T-helper 1 cell (primary cell): ENCODE data around the gene MARF1.
"Not testable (repeated sequence)": the region's sequence is repeated elsewhere in the genome, so short reads cannot be mapped to it uniquely, and the experiment has no call there.

Experiments
- DNase-seq, 5 donors: peaks; one replicate each; pipeline ENCODE4 v3.0.0-alpha.2; 2012 to 2020

Gene MARF1

DNA sequence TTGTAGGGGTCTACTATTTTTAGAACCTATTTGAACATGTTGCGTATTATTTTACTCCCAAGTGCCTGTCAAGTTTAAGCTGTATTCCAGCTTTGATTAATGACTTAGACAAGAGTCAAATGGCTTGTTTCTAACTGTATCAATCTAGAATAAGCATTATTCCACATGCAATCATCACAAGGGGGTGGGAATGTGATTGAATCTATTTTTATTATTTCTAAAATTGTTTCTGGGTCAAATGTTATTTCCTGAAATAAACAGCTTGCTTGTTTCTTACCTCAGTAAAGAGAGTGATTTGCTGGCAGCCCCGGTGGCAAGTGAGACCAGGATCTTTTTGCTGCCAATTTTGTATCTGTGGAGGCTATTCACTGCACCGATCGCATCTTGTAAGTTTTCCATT lies 21.5 kb downstream of the MARF1 start:
- DNase-seq = no peak

DNA sequence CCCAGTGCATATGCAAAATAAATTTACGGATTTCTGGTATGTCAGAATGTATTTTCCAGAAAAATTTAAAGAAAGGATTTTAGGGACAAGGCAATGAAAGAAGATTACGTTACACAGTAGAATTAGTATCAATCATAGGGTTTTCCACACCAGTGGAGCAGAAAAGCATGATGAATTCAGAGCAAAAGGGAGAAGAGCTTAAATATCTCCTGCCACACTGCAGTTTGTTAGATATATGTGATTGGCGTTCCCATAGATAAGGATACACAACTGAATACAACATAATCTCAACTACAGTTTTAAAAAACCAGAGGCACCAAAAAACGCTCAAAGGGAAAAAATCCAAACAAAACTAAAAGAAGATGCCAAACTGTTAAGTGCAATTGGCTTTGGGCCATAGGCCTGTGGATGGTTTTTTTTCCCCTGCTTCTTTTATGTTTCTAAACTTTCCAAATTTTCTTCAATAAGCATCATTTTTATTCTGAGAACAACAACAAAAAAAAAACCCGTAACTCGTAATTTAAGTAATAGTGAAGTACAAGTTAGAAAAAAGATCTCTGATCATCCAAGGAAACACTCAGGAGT lies 22.3 kb downstream of the MARF1 start:
- DNase-seq = no peak

DNA sequence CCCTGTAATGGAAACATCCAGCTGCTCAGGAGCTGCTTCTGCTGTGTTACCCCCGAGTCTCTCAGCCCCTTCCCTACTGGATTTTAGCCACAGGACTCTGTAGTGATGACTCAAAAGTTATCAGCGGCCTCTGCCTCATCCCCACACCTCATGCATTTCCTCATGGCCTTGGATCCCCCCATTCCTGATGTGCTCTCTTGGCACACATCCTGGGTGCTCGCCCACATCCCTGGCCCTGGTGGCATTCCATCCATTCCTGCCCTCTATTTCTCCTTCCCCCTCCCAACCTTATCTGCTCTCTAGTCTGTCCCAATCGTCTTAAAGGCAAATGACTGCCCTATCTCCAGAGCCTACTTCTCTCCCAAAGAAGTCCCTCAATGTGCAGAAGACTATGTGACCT lies 24.6 kb downstream of the MARF1 start:
- DNase-seq = no peak

DNA sequence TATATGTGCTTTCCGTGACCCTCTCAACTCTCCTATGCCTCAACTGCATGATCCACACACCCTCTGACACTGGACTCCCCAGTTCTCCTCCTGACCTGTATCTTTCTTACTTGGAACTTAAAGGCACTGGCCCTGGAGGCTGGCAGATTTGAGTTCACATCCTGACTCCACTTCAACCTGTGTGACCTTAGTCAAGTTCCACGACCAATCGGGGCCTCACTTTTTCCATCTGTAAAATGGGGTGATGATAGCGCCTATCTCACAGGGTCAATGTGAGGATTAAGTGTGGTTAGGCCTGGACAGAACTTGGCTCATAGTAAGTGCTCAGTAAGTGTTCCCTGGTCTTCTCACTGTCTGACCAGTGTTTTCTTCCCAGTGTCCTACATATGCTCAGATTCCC lies 25.1 kb downstream of the MARF1 start:
- no peak for DNase-seq

DNA sequence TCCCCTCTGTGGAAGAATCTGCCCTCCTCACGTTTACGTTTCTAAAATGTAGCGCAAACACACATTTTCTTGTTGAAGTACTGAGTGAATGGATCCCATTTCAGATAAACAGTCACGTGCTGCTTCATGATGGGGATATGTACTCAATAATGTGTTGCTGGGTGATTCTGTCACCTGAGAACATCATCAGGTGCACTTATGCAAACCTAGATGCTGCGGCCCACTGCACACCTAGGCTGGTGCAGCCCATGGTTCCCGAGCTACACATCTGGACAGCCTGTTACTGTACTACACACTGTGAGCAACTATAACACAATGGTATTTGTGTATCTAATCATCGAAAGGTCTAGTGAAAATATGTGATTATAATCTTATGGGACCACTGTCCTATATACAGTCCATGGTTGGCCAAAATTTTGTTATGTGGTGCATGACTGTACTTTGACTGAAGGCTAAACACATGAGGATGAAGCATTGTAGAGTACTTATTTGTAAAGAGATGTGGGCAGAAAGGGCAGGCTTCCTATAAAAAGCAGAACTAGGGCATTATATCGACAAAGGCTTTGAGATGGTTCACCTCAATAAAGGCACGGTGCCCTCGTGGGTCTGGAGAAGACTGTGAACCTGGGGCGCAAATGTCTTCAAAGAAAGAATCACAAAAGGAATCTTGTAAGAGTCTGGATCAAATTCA lies 26.3 kb downstream of the MARF1 start:
- no peak for DNase-seq

DNA sequence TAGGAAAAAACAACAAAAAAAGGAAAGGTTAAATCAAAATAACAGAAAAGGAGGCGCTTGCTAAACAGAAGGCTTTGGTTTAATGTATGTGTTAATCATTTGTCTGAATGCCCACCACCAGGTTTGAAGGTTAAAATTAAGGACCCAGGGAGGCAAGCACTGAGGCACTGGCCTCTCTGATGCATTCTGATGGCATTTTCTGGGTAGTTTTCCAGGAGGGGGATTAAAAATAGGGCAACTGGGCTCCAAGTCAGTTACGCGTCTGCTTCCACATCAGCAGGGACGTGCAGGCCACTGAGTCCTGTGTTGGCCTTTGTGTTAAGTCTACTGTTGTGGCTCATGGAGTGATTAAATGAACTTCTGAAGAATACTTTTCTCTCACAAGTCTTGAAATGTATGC lies 26.9 kb downstream of the MARF1 start:
- no peak for DNase-seq

DNA sequence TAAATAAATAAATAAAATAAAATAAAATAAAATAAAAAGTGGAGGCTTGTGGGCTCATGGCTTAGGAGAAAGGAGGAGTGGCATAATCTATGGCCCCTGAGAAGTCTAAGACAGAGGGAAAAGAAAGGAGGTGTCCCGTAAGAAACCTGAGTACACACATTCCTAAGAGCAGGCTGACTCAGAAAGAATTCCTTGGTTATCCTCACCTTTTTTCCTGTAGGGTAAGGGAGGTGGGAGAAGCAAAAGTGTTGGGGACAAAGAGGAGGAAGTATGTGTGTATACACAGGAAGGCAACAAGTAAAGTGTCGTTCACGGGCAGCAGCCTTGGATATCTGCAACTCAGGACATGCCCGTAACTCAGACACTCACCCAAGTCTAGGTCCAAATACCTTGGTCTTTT lies 29.3 kb downstream of the MARF1 start:
- DNase-seq = no peak

DNA sequence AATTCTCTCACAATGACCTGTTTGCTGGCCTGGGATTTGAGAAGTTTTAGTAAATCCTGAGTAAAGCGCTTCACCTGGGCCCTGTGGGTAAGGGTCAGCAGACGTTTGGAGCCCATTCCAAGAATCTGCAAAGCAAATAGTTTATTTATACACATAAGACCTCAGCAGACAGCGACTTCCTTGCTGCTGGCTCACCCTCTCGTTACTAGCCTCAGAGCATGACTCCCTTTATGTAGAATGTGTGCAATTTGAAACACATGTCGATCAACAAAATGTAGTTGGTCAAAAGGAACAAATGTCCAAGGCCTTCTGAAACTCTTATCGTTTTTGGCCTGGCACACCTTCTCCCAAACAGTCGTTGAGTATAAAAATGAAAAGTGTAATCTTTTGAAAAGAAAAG lies 31.3 kb downstream of the MARF1 start:
- DNase-seq = no peak

DNA sequence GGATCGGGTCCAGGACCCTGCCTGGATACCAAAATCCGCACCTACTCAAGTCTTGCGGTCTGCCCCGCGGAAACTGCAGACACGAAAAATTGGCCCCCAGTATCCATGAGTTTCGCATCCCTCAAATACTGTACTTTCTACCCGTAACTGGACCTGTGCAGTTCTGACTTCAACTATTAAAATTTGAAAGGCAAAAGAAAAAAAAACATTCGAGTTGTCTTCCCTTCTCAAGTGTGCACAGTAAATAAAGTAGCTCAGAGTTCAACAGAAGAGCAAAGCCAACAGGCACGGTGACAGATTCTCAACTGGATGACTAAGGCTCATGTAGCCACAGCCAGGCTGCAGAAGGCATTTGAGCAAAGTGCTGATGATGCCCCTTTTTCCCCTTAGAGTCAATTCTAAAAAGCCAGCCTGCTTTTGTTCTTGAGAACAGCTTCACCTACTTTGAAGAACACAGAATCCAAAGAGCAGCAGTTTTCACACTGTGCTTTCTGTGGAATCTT lies 32.5 kb downstream of the MARF1 start:
- peak in 1 of 5 donors; percentile 8 for DNase-seq

DNA sequence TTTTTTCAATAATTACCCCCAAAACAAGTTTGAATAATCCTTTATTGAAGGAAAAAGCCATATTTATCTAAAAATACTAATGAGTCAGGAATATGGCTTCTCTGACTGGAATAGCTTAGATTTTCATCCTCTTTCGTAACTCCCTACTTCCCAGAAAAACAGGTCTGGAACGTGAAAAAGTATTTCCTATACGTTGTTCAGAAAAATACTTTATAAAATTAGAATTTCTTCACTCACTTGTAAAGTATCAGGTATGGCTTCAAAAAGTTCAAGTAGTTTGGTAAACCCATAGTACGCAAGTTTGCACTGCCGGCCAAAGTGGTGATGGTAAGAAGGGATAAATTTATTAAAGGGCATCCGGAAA lies 33.7 kb downstream of the MARF1 start:
- DNase-seq = no peak

DNA sequence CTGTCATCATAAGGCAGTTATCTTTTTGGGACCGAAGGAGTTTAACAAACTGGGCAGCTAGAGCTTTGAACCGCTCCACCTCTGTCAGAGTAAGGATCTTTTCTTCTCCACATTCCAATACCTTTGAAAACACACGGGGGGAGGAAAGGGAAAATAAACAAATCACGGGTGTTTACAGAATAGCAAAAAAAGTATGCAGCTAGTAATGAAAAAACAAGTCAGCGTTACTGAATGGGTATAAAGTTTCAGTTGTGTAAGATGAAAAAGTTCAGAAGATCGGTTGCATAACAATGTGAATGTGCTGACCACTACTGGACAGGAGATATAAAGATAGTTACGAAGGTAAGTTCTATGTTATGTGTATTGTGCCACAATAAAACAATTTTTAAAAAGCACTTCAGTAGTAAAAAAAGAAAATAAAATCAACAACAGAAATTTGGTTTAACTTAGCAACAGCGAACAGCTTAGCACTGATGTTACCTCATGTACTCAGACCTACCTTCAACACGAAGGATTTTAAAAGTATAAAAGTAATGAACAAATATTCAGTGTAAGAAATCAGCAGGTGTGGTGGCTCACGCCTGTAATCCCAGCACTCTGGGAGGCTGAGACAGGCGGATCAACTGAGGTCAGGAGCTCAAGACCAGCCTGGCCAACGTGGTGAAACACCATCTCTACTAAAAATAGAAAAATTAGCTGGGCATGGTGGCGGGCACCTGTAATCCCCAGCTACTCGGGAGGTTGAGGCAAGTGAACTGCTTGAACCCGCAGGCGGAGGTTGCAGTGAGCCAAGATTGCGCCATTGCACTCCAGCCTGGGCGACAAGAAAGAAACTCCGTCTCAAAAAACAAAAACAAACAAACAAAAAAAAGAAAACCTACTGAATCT lies 34.3 kb downstream of the MARF1 start:
- DNase-seq = no peak

DNA sequence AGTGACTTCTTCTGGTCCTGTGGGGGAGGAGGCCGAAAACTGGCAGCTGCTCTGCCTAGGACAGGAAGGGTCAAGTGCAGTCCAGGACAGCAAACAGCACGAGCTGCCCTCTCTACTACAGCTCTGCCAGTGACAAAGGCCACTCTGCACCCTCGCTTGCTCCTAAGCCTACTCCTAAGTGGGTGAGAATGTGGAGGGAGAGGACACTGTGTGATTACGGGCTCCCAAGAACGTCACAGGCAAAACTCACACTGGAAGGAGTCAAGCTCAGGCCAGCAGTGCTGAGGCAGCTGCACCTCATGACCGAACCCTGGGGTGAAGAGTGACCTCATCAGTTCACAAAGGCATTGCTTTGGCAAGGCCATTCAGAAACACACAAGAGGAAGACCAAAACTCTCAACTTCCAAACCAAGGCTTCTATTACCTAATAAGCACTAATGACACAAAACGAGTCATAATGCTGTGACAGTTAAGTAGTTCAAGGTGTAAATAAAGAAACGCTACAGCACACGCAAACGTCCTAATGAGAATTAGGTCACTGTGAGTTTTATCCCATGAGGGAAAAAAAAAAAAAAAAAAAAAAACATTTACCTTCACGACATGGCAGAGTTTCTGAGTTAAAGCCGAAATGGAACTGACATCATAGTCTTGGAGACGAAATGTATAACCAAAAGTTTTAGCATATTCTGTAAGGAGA lies 35.1 kb downstream of the MARF1 start:
- DNase-seq = no peak

DNA sequence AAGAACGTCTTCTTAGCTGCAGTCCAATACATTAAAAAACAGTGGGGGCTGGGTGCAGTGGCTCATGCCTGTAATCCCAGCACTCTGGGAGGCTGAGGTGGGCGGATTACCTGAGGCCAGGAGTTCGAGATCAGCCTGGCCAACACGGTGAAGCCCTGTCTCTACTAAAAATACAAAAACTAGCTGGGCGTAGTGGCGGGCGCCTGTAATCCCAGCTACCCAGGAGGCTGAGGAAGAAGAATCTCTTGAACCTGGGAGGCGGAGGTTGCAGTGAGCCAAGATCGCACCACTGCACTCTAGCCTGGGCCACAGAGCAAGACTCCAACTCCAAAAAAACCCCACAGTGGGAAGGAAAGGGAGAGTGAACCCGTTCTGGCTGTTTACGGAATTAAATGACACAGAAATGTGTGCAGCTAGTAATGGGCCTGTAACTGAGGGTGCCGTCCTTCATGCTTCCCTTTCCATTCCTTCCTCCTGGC lies 35.7 kb downstream of the MARF1 start:
- DNase-seq = not testable (repeated sequence)

DNA sequence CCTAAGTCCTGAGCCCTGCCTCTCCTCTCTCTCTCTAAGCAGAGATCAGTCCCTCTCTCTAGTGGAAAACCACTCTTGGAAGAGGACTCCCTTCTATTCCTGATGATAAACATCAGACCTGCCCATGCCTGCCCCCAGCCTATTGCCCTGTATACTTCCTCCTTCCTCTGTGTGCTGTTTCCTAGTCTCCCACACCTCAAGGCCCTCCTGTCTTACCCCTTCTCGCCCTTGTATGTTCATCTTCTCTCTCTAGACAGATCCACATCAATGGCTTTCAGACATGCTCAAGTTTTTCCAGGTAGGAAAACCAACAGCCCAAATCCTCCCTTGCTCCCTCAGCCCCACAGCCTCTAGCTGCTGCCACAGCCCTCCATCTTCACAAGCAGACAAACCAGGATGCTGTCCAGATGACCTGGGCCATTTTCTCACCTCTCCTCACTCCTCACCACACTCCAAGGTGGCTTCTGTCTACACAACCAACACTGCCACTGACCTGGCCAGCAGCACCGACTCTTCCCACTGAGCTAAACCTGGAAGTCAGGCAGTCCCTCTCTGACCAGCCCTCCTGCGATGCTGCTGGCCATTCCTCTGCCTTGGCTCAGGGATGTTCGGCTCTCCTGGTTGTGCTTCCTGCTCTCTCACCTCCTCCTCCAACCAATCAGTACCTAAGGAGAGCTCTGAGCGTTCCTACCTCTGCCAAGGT lies 36.3 kb downstream of the MARF1 start:
- DNase-seq = no peak

DNA sequence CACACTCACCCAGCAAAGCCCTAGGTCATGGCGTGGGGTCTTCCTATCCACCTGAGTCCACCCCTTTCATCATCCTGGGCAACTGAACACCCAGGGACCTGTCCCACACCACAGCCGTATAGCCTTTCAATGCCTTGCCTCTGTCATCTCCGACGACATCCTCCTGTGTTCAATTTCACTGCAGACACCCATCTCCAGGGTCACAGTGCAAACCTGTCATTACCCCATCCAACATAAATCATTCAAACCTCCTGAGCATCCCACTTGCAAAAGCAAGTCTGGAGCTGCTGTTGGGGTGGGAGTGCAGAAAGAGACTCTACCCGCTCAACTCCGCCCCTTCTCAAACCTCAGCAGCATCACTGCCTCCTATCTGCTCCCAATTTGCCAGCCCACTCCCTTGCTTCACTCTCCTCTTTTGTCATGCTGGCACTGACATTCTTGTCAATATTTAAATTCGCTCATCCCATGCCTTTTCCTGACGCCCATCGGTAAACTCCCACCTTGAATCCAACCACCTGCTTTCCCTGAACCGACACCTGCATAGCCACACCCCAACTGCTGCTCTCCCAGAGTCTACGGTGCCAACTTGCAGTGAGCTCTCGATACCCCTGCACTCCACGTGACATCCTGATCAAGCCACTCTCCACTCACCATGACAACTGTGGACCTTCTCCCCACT lies 37.0 kb downstream of the MARF1 start:
- DNase-seq = no peak

DNA sequence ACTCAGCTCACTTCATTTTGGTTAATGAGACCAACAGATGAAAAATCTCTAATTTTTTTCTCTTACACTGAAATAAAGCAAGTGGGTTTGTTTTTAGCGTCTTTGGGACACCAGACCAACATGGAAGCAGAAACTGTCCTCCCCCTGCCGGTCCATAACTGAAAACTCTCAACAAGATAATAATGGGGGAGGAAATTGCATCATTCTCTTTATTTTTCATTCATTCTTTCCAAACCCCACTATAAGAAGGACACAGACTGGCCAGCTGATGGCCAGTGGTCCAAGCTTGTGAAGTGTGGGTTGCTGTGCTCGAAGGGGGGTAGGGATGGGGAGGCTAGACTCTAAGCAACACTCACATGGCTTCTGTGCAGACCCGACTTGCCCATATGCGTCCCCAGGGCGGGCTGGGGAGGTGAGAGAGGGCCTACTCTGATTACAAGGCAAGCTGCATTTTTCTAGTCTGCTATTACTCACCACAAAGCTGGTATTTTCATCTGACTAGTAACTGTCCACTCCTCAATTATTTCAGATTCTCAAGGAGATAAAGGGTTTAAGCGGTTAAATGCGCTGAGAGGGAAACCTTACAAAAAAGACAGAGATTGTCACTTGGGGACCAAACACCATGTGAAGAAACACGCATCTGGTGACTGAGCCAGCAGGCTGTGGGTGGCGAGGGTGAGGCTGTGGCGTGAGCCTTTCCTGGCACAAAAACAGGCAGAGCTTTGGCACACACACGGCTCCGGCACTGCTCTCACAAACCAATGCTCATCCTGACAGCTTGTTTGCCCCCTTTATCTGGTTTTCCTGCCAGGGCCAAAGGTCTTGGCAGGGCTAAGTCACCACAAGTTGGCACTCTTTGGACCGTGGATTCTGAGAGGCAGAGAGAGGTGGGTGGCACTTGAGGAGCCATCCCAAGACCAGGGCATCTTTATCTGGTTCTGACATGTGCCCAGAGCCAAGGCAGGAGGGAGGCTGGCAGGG lies 38.2 kb downstream of the MARF1 start:
- DNase-seq = no peak

DNA sequence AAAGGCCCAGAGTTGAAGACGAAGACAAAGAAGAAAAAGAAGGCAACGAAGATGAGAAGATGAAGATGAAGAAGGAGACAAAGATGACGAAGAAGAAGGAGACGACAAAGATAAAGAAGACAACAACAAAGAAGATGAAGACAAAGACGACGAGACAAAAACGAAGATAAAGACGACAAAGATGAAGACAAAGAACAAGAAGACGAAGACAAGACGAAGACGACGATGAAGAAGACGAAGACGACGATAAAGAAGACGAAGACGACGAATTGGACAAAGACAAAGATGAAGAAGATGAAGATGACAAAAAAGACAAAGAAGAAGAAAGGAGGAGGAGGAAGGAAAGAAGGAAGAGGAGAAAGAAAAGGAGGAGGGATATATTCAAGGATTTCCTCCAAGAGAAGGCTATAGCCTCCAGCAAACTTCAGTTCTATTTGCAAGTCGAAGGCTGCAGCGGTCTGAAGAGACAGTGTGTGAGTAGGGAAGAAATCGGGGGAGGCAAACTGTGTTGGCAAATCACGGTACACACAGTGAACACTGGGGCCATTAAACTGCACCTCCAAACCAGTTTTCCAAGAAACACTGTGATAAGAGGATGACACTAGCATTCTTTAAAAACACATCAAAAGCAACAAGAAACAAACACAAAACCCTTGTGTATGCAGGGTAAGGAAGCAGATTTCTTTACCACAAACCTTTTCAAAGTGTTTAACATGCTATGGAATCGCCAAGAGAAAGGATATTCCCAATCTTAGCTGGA lies 40.5 kb downstream of the MARF1 start:
- no peak for DNase-seq

DNA sequence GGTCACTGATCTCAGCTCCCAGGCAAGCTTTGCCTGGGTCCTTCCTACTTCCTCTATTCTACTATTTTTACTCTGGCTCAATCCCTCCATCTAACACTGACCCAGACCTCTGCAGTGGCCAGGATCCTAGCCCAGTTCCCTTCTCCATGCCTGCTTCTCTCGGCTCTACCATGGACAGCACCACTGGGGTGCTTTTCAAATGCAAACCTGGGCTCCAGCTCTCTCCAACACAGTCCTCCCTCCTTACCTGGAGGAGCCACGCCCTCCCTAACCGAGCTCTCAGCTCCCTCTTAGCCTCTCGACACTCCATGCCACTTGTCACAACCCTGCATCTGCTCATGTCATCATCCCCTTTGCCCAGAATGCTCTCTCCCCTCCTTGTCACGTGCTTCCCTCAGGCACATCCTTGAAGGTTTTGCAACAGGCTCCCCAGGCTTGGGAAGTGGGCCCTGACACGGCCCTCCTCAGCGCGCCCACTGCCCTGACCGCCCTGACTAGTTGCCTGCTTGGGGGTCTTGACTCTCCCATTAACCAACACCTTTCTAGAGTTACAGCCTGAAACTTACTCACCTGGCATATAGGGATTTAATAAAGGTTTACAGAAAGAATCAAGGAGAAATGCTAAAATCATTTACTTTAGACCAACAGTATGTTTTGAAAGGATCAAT lies 41.6 kb downstream of the MARF1 start:
- DNase-seq = no peak
